ENCODE measurements around the gene IL4I1.

- TF ChIP-seq YY1 (IDR thresholded peaks at IDR 0.05; ENCODE audit: insufficient read depth, insufficient read length), result no peak
- TF ChIP-seq ZNF274 (IDR thresholded peaks at IDR 0.05; ENCODE audit: low read depth, low read length), result no peak
Measured at GRCh38 chr19:49875177-49875576, 21.5 kb downstream of the IL4I1 start.
